DMS153 (cell line): Measurements from ENCODE around the gene RCOR3.
"Not testable (repeated sequence)": the region's sequence is repeated elsewhere in the genome, so short reads cannot be mapped to it uniquely, and the experiment has no call there.

Experiments
- DNase-seq: peaks from one replicate; lab custom pipeline; 2025; lab: John Stamatoyannopoulos, UW

Gene RCOR3

DNA sequence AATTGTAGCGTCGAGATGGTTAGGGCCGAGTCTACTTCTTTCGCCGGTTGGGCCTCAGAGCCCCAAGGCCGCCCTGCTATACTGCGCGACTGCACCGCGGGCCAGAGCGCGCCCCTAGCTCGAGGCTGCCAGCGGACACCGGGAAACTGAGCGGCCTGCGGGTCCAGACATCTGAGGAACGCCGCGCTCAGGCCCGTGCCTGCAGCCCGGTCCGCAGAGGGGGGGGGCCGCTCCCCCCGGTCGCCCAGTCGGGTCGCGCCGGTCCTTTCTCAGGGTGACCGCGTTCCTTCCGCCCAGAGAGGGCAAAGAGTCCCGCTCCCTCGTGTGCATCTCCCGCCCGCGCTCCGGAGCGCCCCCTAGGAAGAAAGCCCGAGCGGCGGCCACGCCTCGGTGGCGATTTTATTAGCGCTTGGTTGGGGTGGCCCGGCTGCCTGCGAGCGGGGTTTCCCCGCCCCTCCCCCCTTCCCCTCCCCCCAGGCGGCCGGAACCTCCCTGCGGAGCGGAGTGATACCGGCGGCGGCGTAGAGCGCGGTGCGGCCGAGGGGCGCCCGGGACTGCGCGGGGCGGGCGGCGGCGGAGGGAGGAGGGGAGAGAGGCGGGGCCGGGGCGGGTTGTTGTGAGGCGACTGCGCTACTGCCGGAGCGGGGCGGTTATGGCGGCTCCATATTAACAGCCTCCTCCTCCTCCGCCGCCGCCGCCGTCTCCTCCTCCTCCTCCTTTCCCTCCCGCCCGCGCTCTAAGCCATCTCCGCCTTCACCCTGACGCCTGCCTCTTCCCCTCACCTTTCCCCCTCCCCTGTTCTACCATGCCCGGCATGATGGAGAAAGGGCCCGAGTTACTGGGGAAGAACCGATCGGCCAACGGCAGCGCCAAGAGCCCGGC lies at the start of gene RCOR3:
RCOR3 (plus strand) TSS at position 611 of the 882 bp plus-strand sequence; CDS start at position 806, 195 bp downstream.
- DNase-seq = peak; percentile 97

GRCh38 chr1:211210052-211210451 lies 49.1 kb upstream of the RCOR3 start:
- no peak for DNase-seq

DNA sequence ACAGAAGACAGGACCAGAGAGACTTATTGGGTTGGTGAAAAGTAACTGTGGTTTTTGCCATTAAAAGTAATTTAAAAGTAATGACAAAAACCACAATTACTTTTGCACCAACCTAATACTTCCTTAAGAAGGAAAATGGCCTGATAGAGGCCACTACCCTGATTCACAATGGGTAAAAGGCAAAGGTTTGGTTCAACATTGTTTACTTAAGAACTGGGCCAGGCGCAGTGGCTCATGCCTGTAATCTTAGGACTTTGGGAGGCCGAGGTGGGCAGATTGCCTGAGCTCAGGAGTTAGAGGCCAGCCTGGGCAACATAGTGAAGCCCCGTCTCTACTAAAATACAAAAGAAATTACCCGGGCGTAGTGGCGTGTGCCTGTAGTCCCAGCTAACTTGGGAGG lies 48.2 kb upstream of the RCOR3 start:
- no peak for DNase-seq

- no peak for DNase-seq
Observed at GRCh38 chr1:211213702-211214101, 45.5 kb upstream of the RCOR3 start.

GRCh38 chr1:211215577-211215976 lies 43.6 kb upstream of the RCOR3 start:
- no peak for DNase-seq

- no peak for DNase-seq
Observed at GRCh38 chr1:211217392-211217791, 41.8 kb upstream of the RCOR3 start.

GRCh38 chr1:211222469-211223234 lies 36.5 kb upstream of the RCOR3 start:
- peak; percentile 71 for DNase-seq

- DNase-seq = not testable (repeated sequence)
Observed at GRCh38 chr1:211228573-211229364, 30.4 kb upstream of the RCOR3 start.

GRCh38 chr1:211229365-211229759 lies 29.8 kb upstream of the RCOR3 start:
- DNase-seq = no peak

- DNase-seq = no peak
Observed at GRCh38 chr1:211231873-211232272, 27.3 kb upstream of the RCOR3 start.

- peak; percentile 7 for DNase-seq
Observed at GRCh38 chr1:211236633-211237320, 22.4 kb upstream of the RCOR3 start.

- DNase-seq = no peak
Observed at GRCh38 chr1:211237579-211237978, 21.6 kb upstream of the RCOR3 start.

- not testable (repeated sequence) for DNase-seq
Observed at GRCh38 chr1:211240567-211240966, 18.6 kb upstream of the RCOR3 start.

DNA sequence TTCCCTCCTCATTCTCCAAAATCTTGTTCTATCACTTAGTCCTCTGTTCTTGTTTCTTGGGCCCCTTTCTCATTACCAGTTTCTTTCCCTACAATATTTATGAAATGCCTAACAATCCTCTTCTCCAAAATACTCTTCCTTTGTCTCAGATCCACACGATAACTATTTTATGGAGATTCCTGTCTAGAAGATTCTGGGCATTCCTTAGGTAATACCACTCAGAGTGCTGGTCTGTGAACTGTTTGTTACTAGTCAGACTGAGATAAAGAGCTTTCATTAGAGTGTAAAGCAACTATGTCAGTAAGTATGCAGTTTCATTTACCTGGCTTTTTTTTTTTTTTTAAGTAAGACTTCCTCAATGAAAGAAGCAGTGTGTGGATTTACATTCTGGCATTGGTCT lies 18.1 kb upstream of the RCOR3 start:
- no peak for DNase-seq

GRCh38 chr1:211243639-211244038 lies 15.5 kb upstream of the RCOR3 start:
- DNase-seq = not testable (repeated sequence)

GRCh38 chr1:211246583-211246982 lies 12.6 kb upstream of the RCOR3 start:
- not testable (repeated sequence) for DNase-seq

GRCh38 chr1:211247921-211248320 lies 11.2 kb upstream of the RCOR3 start:
- DNase-seq = peak; percentile 24

- DNase-seq = not testable (repeated sequence)
Observed at GRCh38 chr1:211249611-211250010, 9.6 kb upstream of the RCOR3 start.

DNA sequence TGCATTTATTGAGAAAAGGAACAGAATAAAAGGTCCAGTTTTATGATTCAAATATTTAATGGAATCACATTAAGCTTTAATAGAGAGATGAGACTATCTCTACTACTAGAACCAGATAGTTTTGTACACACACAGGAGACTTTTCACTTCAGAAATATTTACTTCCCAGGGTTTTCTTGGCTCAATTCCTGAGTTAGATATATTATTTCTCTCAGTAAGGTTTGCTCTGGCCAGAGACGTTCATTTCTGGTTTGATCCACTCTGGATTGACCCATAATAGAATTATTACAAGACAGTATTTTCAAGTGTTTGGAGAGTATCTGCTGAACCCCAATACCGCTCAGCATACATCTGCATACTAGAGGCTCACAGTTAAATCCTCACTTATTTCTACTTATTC lies 1.3 kb upstream of the RCOR3 start:
- no peak for DNase-seq

GRCh38 chr1:211258310-211258755 lies 833 bp upstream of the RCOR3 start:
- DNase-seq = peak; percentile 82

- no peak for DNase-seq
Observed at GRCh38 chr1:211259638-211260126, 516 bp downstream of the RCOR3 start.
